ENCODE data around the gene KRTAP10-11. TPM values are rescaled to one million over a fixed set of nuclear protein-coding genes. Genes with fewer than 3 reads are reported as not detected.

KRTAP10-11 gene
- total RNA-seq, 1 experiment from 2014 or later, result not detected

DNA sequence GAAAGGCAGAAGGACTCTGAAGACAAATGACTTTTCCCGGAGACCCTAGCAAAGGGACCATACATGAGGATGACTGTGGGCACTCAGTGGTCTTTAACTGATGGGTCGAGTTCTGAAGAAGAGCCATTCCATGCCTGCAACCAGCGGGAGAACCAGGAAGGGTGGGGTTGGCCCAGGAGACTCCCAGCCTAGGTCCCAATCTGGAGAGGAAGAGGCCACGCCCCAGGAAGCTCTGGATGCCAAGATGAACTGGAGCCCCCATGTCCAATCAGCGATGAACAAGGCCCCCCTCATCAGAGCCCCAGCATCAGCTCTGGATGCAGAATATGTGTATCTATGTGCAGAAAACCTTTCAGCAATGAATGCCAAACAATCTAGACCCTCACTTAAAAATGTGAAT, 5.5 kb upstream of the KRTAP10-11 start:
- Mint-ChIP-seq H3K9me3 (ENCODE audit: unreplicated experiment) (peaks cover 50% of the 10 kb centered on the region), H3K27me3 (ENCODE audit: insufficient read depth, unreplicated experiment) (peaks cover 8% of the 10 kb centered on the region), H3K4me3 (ENCODE audit: unreplicated experiment) (no peak overlapping the region), H3K27ac (ENCODE audit: unreplicated experiment) (no peak overlapping the region), H3K36me3 (ENCODE audit: insufficient read depth, unreplicated experiment) (no peaks in the 10 kb centered on the region), H3K4me1 (ENCODE audit: low read depth, unreplicated experiment) (no peaks in the 10 kb centered on the region)
- H3K4me3 ChIP-seq (ENCODE audit: low read depth, low read length), result no peak overlapping the region
- H3K27me3 ChIP-seq (replicated peaks; ENCODE audit: control insufficient read depth, insufficient read depth, low read length), result no peaks in the 10 kb centered on the region
- POLR2A ChIA-PET, result no interaction called here
- no TSS peak for BruUV-seq (replicated peaks)
- TF ChIP-seq, protein P1, sequence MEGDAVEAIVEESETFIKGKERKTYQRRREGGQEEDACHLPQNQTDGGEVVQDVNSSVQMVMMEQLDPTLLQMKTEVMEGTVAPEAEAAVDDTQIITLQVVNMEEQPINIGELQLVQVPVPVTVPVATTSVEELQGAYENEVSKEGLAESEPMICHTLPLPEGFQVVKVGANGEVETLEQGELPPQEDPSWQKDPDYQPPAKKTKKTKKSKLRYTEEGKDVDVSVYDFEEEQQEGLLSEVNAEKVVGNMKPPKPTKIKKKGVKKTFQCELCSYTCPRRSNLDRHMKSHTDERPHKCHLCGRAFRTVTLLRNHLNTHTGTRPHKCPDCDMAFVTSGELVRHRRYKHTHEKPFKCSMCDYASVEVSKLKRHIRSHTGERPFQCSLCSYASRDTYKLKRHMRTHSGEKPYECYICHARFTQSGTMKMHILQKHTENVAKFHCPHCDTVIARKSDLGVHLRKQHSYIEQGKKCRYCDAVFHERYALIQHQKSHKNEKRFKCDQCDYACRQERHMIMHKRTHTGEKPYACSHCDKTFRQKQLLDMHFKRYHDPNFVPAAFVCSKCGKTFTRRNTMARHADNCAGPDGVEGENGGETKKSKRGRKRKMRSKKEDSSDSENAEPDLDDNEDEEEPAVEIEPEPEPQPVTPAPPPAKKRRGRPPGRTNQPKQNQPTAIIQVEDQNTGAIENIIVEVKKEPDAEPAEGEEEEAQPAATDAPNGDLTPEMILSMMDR (IDR thresholded peaks at IDR 0.05; ENCODE audit: insufficient read depth in 1 of 2, low read depth in 1 of 2, low read length in 1 of 2, severe bottlenecking in 1 of 2, unreplicated experiment in 1 of 2), result no peak
- H3K9me3 ChIP-seq, result peaks cover 13% of the 10 kb centered on the region
- H3K4me1 ChIP-seq, result no peaks in the 10 kb centered on the region
- CTCF ChIA-PET, result no interaction called here
- intact Hi-C loops (cut with micrococcal nuclease; ENCODE audit: unreplicated experiment), result no loop called here
- DNase-seq, result no peak
- no peaks in the 10 kb centered on the region for H3K36me3 ChIP-seq (ENCODE audit: control insufficient read depth, insufficient read depth, low read length)

DNA sequence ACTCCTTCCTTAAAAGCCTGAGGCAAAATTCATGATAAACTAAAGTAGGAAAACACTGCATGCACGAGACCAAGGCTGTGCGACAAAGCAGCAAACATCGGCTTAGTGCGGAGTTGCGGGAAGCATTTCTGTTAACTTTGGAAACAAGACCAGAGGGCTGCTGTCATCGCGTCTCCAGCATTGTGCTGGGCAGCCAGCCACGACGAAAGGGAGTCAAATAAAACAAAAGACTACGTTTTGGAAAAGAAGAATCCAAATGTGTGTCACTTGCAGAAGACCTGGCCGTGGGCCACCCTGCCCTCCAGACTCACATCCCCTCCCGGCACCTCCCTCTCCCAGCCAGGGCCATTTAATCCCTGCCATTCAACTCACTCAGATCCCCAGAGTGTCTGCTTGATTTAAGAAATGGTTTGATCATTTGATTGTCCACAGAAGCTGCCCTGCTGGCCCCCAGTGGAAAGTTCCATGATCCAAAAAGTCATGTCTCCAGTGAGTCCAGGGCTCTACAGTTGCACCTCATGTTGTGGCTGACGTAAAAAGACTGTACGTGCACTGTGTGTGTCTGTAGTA, 2.4 kb upstream of the KRTAP10-11 start:
- no TSS peak for BruUV-seq (replicated peaks)
- ChIA-PET CTCF (no interaction called here), POLR2A (no interaction called here)
- Histone ChIP-seq H3K4me1 (no peaks in the 10 kb centered on the region), H3K36me3 (ENCODE audit: control insufficient read depth, insufficient read depth, low read length) (no peaks in the 10 kb centered on the region), H3K9me3 (peaks cover 13% of the 10 kb centered on the region), H3K27me3 (replicated peaks; ENCODE audit: control insufficient read depth, insufficient read depth, low read length) (no peaks in the 10 kb centered on the region), H3K4me3 (ENCODE audit: low read depth, low read length) (no peak overlapping the region)
- Mint-ChIP-seq H3K4me3 (ENCODE audit: unreplicated experiment) (no peak overlapping the region), H3K36me3 (ENCODE audit: insufficient read depth, unreplicated experiment) (no peaks in the 10 kb centered on the region), H3K4me1 (ENCODE audit: low read depth, unreplicated experiment) (no peaks in the 10 kb centered on the region), H3K9me3 (ENCODE audit: unreplicated experiment) (peaks cover 55% of the 10 kb centered on the region), H3K27me3 (ENCODE audit: insufficient read depth, unreplicated experiment) (peaks cover 8% of the 10 kb centered on the region), H3K27ac (ENCODE audit: unreplicated experiment) (no peak overlapping the region)
- no peak for DNase-seq
- intact Hi-C loops (cut with micrococcal nuclease; ENCODE audit: unreplicated experiment), result no loop called here
- TF ChIP-seq, protein P1 (IDR thresholded peaks at IDR 0.05; ENCODE audit: insufficient read depth in 1 of 2, low read depth in 1 of 2, low read length in 1 of 2, severe bottlenecking in 1 of 2, unreplicated experiment in 1 of 2), result no peak

DNA sequence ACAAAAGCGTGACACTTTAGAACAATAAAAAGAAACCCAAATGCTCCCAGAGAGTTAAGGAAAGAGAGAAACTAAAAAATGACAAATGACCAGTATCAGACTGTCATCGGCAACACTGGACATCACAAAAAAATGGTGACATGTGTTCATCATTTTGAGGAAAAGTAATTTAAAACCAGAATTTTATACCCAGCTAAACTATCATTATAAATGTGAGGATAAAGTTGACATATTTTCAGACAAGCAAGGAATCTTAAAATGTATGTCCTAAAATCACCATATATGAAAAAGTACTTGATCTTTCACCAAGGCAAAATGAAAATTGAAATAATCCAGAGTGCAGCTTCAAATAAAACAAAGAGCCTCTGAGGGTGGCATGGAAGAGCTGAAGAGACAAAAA, 1.3 kb upstream of the KRTAP10-11 start:
- Mint-ChIP-seq H3K4me1 (ENCODE audit: low read depth, unreplicated experiment) (no peaks in the 10 kb centered on the region), H3K4me3 (ENCODE audit: unreplicated experiment) (no peak overlapping the region), H3K9me3 (ENCODE audit: unreplicated experiment) (peaks cover 55% of the 10 kb centered on the region), H3K36me3 (ENCODE audit: insufficient read depth, unreplicated experiment) (no peaks in the 10 kb centered on the region), H3K27me3 (ENCODE audit: insufficient read depth, unreplicated experiment) (peaks cover 8% of the 10 kb centered on the region), H3K27ac (ENCODE audit: unreplicated experiment) (no peak overlapping the region)
- H3K9me3 ChIP-seq, result peaks cover 13% of the 10 kb centered on the region
- ChIA-PET POLR2A (no interaction called here), CTCF (no interaction called here)
- H3K36me3 ChIP-seq (ENCODE audit: control insufficient read depth, insufficient read depth, low read length), result no peaks in the 10 kb centered on the region
- TF ChIP-seq, protein P1 (IDR thresholded peaks at IDR 0.05; ENCODE audit: insufficient read depth in 1 of 2, low read depth in 1 of 2, low read length in 1 of 2, severe bottlenecking in 1 of 2, unreplicated experiment in 1 of 2), result no peak
- H3K4me3 ChIP-seq (ENCODE audit: low read depth, low read length), result no peak overlapping the region
- no TSS peak for BruUV-seq (replicated peaks)
- H3K27me3 ChIP-seq (replicated peaks; ENCODE audit: control insufficient read depth, insufficient read depth, low read length), result no peaks in the 10 kb centered on the region
- H3K4me1 ChIP-seq, result no peaks in the 10 kb centered on the region
- no peak for DNase-seq
- intact Hi-C loops (cut with micrococcal nuclease; ENCODE audit: unreplicated experiment), result no loop called here

All from Caco-2 (cell line).